Ramos (cell line): ENCODE measurements around the gene FHIT.
"Not testable (repeated sequence)": the region's sequence is repeated elsewhere in the genome, so short reads cannot be mapped to it uniquely, and the experiment has no call there.

Experiments used
- in situ Hi-C: fragments of 300-500 bp; cut with MboI; formaldehyde crosslinking; loops from one replicate; pipeline ENCODE4 v1.14.3; 2022; ENCODE audit warnings: low sequenced_read_pairs; ENCODE audit not compliant: unreplicated experiment

The FHIT gene

DNA sequence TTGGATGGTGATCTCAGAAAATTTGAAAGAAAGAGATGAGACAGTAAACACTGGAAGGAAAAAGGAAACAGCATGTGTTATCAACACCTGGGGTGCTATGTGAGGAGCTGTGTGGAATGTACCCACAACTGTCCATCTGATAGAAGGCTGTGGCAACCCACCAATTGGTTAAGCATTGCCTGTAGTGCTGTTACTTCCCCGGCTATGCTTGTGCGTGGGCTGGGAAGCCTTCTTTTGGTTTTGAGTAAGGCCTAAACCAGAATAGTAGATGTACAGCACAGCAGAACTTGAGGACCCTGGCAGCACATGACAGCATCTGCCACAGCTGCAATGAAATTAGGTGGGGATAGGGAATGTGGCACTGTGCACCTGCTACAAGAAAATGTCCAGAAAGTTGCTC, 184.5 kb downstream of the FHIT start:
- in situ Hi-C loops: no loop called here

DNA sequence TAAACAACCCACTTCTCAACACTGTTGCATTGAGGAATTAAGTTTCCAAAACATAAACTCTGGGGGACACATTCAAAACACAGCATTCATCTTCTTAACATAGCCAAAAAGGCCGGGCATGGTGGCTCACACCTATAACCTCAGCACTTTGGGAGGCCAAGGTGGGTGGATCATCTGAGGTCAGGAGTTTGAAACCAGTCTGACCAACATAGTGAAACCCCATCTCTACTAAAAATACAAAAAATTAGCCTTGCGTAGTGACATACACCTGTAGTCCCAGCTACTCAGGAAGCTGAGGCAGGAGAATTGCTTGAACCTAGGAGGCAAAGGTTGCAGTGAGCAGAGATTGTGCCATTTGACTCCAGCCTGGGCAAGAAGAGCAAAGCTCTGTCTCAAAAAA, 185.0 kb downstream of the FHIT start:
- in situ Hi-C loops: not testable (repeated sequence)

DNA sequence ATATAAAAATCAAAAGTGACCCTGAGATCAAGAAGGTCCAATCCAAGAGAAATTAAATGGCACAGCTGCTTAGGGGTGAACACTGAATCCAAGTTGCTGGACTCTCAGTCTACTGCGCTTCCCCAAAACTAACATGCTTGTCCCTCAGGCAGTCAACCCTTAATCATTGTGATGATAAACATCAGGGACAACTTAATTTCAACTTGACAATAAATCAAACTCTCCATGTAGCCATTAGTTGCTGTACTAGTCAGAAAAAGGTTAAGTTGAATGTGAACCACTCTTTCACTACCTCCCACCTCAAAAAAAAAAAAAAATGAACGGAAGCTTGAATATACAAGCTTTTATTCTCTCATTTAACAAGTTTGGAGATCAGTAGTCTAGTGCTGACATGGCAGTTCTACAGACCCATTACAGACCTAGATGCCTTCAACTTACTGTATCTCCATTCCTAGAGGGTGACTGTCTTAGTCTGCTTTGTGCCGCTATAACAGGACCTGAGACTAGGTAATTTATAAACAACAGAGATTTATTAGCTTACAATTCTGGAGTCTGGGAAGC, 185.7 kb downstream of the FHIT start:
- in situ Hi-C loops: no loop called here

DNA sequence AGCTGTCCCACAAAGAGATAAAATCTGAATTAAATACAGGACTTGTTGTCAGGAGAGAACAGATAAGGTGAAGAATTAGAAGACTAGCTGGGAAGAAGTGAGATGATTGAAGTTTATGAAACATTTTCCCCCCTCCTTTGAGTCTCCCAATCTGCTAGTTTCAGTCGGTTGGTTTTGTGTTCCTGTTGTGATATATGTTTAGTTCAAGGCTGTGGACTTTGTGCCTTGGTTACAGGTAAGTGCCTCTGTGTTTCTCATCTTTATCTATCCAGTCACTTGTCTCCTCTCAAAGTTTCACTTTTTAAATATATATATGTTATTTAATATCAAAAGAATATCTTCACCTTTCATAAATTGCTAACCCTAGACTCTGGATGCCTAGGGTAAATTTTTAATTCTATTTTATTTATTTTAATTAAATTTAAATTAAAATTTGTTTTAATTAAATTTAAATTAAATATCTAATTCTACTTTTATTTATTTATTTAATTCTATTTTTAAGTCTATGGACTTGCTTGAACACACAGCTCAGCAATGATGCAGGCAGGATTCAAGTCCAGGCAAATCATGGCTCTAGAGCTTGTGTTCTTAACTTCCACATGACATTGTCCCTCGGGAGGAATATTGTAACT, 190.0 kb downstream of the FHIT start:
- in situ Hi-C loops: no loop called here

DNA sequence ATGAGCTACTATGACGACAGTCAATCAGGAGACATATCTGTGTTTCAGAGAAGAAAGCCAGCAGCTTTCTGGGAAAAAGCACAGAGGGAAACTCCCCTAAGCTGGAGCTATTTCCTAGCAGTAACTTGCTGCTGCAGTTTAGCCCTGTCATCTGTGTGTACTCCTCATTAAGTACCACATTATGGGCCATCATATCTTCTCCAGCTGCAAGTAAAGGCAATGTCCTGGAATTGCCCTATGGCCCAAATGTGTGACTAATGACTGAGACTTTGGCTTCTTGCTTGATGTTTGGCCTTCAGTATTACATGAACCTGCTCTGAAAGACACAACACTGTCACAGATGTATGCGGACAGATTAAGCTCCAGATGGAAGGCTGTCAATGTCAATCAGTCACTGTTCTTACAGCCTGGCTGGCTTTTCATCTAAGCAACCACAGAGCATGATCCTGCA, 190.8 kb downstream of the FHIT start:
- in situ Hi-C loops: no loop called here

DNA sequence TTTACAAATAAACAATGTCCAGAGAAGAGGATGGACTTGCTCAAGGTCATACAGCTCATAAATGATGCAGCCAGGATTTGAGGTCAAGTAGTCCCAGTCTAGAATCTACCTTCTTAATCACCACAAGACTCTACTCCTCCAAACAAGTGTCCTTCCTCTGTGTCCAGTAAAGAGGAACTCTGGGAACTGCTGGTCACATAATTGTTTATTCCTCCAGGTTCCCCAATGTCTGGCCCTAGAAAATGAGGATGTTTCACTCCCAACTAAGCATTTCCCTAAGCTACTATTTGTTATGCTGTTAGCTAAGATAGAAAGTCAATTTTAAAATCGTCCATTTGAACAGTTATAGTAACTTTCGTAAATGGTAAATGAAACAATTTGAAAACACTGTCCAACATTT, 192.4 kb downstream of the FHIT start:
- in situ Hi-C loops: no loop called here

DNA sequence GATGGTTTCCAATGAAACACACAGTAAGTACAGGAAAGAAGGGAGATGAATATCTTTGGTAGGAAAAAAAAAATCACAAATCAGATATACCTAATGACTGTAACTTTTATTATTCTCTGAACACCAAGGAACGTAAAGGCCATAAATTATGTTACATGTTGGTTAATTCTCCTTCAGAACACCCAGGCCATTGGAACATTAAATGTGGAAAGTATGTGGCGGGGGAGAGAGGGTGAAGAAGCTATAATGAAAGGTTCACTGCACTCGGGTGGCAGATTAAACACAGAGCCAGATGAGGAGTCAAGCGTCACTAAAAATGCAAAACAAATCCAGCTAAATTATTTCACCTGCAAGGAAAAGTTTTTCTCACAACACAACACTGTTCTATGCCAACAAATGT, 193.8 kb downstream of the FHIT start:
- in situ Hi-C loops: no loop called here

DNA sequence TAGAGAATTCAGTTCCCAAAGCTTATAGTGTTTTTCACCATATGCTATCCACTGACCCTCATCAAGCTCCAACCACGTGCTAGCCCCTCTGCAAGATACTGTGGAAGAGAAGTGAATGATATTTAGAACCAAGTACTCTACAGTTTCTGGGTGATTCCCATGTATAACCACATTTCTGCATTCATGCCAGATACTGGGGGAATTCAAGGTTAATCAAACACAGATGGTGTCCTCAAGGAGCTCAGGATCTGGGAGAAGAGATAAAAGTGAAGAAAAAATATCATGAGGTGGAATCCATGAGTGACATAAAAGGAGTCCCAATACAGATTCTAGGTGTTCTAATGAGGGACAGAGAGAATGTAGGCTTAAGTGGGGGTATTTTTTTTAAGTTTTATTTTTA, 195.8 kb downstream of the FHIT start:
- in situ Hi-C loops: no loop called here

DNA sequence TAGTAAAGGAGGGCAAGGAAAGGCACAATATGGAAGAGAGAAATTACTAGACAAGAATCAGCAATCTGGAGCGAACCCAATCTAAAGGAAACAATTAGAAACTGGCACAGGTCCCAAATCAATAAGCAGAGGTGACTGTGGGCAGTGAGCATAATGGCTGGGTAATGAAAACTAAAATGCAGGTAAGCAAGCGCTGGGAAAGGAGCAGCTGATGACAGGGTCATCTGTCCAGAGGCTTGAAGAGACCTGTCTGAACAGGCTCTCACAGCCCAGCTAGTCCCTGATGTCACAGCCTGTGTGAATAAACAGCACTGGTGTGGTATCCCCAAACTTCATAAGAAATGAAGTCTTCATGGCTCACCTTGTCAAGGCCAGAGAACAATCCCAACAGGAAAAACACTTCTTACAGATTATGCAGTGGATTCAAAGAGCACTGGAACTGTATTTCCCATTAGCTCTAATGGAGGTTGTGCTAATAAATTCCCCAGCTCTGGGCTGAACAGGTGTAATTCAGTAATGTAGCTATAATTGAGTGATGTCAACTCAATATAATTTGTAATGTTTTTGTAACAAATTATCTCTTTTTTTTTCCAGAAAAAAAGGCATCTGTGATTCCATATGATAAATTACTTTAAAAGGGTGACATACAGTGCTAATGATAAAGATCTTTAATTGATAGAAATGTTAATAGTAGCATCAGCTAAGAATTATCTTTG, 197.3 kb downstream of the FHIT start:
- in situ Hi-C loops: no loop called here

DNA sequence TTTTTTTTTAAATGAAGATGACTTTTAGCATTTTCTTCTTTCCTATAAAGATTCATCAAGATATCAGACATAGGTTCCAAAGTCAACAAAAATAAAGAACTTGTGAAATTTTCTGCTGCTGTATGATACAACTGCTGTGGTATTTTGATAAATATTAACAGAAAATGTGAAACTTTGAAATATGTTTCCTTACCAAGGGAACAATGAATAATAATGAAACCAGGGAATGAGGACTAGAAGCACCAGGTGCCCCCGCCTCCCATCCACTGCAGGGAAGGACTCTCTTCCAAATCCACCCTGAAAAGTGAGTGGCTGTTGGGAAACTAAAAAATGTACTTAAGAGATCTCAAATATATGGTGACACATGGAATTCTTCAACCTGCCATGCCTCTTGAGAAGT, 198.4 kb downstream of the FHIT start:
- in situ Hi-C loops: no loop called here

DNA sequence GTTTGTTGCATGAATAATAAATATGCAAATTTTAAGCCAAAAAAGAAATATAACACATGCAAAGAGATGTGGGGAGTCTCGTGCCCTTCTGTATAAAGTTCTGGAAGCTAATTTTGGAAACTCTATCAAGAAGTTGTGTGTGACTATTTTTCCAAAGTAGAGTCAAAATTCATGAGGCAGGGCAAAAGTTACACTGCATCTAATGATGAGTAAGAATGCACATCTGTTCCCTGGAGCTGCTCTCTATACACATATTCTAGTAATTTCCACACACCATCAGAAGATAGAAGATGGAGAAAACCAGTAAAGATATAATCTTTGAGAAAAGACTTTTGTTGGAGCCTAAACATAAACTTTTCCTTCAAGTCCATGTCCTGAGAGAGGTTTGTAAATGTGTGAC, 199.6 kb downstream of the FHIT start:
- in situ Hi-C loops: no loop called here

DNA sequence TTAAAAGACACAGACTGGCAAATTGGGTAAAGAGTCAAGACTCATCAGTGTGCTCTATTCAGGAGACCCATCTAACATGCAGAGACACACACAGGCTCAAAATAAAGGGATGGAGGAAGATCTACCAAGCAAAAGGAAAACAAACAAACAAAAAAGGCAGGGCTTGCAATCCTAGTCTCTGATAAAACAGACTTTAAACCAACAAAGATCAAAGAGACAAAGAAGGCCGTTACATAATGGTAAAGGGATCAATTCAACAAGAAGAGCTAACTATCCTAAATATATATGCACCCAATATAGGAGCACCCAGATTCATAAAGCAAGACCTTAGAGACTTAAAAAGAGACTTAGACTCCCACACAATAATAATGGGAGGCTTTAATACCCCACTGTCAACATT, 206.1 kb downstream of the FHIT start:
- in situ Hi-C loops: not testable (repeated sequence)

DNA sequence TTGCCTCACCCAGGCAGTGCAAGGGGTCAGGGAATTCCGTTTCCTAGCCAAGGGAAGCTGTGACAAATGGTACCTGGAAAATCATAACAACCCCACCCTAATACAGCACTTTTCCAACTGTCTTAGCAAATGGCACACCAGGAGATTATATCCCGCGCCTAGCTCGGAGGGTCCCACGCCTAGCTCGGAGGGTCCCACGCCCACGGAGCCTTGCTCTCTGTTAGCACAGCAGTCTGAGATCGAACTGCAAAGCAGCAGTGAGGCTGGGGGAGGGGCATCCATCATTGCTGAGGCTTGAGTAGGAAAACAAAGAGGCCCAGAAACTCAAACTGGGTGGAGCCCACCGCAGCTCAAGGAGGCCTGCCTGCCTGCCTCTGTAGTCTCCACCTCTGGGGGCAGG, 208.1 kb downstream of the FHIT start:
- in situ Hi-C loops: no loop called here

DNA sequence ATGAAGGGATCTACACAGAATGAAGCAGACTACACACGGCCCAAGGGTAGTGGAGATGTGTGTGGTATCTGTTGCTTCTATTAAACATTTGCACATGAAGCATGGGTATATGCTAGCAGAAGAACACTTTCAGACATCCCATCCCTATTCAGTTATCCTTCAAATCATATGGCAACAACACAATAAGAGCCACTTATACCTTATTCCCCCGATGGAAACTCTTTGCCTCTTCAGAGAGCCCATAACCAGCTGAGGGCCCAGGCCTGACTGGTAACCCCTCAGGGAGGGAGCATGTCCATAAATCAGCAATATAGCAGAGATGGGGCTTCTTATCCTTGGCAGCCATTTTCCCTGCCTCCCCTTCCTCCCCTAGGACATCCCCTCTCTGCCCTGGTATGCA, 210.6 kb downstream of the FHIT start:
- in situ Hi-C loops: no loop called here

DNA sequence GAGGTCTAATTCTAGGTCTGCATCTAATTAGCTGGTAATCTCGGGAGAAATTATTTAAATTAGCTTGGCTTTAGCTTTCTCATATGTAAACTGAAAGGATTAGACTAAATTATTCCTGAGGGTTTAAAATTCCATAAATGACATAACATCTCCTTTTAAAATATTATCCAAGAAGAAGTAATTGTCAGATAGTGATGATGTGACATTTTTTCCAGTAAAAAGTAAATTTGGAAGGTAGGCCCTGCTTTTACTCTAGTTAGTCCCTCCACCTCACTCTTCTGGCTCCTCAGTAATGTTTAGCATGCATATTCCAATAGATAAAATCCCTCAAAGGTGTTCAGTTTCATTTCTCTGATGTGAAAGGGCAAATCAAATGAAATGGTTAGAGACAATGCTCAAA, 215.7 kb downstream of the FHIT start:
- in situ Hi-C loops: no loop called here

DNA sequence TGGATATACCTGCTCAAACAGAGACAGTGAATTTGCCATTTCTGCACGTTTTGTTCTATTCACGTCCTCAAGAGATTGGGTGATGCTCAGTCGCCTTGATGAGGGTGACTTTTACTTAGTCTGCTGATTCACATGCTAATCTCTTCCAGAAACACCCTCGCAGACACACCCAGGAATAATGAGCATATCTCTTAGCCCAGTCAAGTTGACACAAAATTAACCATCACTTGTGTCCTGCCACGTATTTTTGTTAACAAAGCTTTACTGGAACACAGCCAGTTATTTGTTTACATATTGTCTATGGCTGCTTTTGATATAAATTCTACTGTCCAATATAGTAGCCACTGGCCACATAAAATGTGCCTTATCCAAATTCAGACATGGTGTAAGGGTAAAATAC, 218.3 kb downstream of the FHIT start:
- in situ Hi-C loops: no loop called here

DNA sequence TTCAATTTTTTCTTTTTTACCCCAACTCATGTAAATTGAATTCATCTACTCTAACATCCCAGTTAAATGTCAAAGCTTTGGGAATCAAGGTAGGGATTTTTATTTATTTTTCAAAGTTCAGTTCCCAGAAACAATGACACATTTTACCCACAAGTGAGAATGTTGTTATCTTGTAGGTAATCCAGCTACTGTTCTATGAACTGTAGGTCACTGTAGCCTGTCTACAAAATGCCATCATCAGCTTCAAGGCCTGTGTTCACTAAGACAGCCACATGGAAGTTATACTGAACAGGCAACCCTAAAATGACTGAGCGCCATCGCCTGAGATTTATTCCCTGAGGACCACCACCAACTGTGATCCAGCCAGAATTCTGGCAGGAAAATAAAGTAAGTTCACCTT, 219.7 kb downstream of the FHIT start:
- in situ Hi-C loops: no loop called here

DNA sequence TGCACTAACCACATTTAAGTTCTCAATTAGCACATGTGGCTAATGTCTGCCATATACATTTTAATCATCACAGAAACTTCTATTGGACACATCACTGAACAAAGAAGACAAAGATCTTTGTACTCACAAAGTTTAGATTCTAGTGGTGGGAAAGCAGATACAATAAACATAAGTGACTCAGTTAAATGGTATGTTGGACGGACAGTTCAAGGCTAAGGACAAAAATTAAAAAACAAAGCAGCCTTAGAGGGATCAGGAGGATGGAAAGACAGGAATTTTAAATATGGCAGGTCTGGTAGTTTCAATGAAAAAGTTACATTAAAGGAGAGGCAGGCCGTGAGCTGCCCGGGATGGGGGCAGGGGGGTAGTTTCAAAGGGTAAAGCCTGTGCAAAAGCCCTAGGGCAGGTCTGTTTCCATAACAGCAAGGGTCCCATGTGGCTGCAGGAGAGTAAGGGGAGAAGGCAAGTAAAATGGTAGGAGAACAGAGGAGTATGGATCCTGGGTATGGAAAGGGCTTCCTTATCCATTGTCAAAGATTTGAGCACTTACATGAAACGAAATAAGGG, 220.7 kb downstream of the FHIT start:
- in situ Hi-C loops: no loop called here

DNA sequence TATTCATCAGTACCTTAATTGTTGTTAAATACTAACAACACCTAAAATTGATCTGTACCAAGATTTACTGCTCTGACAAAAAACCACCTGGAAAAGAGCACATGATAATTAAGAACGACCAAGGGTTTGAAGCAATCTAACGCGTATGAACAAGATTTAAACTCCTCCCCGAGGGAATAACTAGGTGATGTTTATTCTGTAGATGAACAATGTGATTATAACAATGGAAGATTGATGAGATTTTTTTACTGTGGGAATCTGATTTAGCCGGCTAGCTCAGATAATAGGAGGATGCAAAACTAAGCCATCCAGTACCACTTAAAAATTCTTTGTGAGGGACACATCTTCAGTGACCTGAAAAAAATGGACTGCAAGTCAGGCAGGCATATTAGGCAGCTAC, 222.1 kb downstream of the FHIT start:
- in situ Hi-C loops: no loop called here

DNA sequence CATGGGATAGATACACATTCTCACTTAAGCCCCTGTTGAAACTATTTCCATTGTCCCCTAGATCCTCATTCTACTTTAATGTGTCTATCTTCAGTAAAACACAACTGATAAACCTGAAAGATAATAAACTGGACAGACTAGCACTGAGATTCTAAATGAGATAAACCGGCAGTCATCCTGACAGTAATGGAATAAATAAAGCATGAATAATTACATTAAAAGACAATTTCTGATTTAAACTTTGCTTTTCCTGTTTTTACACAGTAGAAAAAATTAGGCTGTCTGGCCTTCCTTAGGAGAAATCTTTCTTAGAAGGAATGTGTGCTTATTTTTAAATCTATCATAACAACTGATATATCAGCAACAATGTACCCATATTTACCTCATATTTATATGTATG, 232.4 kb downstream of the FHIT start:
- in situ Hi-C loops: no loop called here

DNA sequence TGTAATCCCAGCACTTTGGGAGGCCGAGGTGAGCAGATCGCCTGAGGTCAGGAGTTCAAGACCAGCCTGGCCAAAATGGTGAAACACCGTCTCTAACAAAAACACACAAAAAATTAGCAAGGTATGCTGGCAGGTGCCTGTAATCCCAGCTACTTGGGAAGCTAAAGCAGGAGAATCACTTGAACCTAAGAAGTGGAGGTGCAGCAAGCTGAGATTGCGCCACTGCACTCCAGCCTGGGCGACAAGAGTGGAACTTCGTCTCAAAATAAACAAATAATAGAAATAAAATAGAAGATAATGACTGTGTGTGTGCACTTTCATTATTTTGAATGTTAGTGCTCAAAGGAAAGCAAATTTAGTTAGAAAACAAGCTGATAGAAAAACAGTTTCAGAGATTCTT, 234.2 kb downstream of the FHIT start:
- in situ Hi-C loops: not testable (repeated sequence)

DNA sequence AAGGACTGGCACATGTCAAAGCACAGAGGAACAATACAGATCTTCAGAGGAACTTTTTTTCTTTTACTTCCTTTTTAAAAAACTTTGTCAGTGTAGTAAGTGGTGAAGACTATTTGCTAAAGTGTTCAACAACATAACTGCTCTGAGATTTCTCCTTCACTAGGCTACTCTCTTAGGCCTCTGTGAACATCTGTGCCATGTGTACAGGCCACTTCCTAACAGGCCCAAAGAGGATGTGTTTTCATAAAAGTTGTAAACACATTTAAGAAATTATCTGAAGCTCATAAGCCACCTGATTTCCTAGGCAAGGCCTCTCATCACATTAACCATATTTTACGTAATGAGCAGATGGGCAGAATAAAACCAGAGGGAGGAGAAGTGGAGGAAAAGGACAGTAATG, 235.4 kb downstream of the FHIT start:
- in situ Hi-C loops: no loop called here
